CD4-positive, CD25-positive, alpha-beta regulatory T cell (primary cell): ENCODE data around the gene LY86. TPM values are rescaled to one million over a fixed set of nuclear protein-coding genes. Genes with fewer than 3 reads are reported as not detected.

Source experiments
- ATAC-seq, 2 donors: fragments of 150-1000 bp; cut with Tn5 transposase; one replicate each; pipeline ENCODE4 v1.10.0; 2021; ENCODE audit warnings: low read depth in 2 of 2, moderate number of reproducible peaks in 2 of 2, moderate library complexity in 1 of 2
- DNase-seq, 3 donors: peaks; one replicate each; pipeline versions ENCODE4 v3.0.0 to v3.0.0-alpha.2; 2012 to 2022; ENCODE audit warnings: mixed read lengths in 1 of 3
- H3K27ac ChIP-seq: one replicate; pipeline ENCODE4 v1.7.0; 2013; ENCODE audit warnings: mild to moderate bottlenecking, low read length; ENCODE audit not compliant: insufficient read depth, poor library complexity, severe bottlenecking
- H3K27me3 ChIP-seq: one replicate; pipeline ENCODE4 v1.7.0; 2013; ENCODE audit warnings: low read length; ENCODE audit not compliant: control insufficient read depth, insufficient read depth
- H3K36me3 ChIP-seq: one replicate; pipeline ENCODE4 v1.7.0; 2013; ENCODE audit warnings: mild to moderate bottlenecking, low read length, moderate library complexity; ENCODE audit not compliant: control insufficient read depth, insufficient read depth
- H3K4me1 ChIP-seq: 2 replicates; pipeline ENCODE4 v1.7.0; 2013; ENCODE audit warnings: mild to moderate bottlenecking, low read length; ENCODE audit not compliant: insufficient read depth, control insufficient read depth, poor library complexity, severe bottlenecking
- H3K4me3 ChIP-seq: one replicate; pipeline ENCODE4 v1.7.0; 2013; ENCODE audit warnings: low read depth, mild to moderate bottlenecking, low read length, moderate library complexity
- H3K9me3 ChIP-seq, 2 experiments: 1 replicate in 1 of 2; 2 replicates in 1 of 2; pipeline ENCODE4 v1.7.0; 2013; ENCODE audit warnings: low read length in 2 of 2, mild to moderate bottlenecking in 1 of 2, moderate library complexity in 1 of 2; ENCODE audit not compliant: control insufficient read depth in 2 of 2
- H3K27ac Mint-ChIP-seq, 3 donors: one replicate each; pipeline ENCODE4 v1.8.0; 2020 to 2022; ENCODE audit warnings: mild to moderate bottlenecking in 3 of 3, mixed read lengths in 3 of 3, moderate library complexity in 2 of 3
- H3K27me3 Mint-ChIP-seq: one replicate; pipeline ENCODE4 v1.8.0; 2022; ENCODE audit warnings: mild to moderate bottlenecking, mixed read lengths
- H3K36me3 Mint-ChIP-seq: one replicate; pipeline ENCODE4 v1.8.0; 2020; ENCODE audit warnings: mixed read lengths
- H3K4me1 Mint-ChIP-seq, 4 donors: one replicate each; pipeline ENCODE4 v1.8.0; 2020 to 2022; ENCODE audit warnings: mixed read lengths in 4 of 4, mild to moderate bottlenecking in 1 of 4
- H3K4me3 Mint-ChIP-seq, 4 donors: one replicate each; pipeline ENCODE4 v1.8.0; 2020 to 2022; ENCODE audit warnings: mild to moderate bottlenecking in 4 of 4, mixed read lengths in 4 of 4, moderate library complexity in 3 of 4
- H3K9me3 Mint-ChIP-seq, 7 donors: one replicate each; pipeline ENCODE4 v1.8.0; 2020 to 2022; ENCODE audit warnings: mixed read lengths in 7 of 7, mild to moderate bottlenecking in 3 of 7, moderate library complexity in 2 of 7
- polyA plus RNA-seq, 4 donors: library from polyadenylated mRNA; unstranded; fragments of 300-500 nt; fragmentation: Illumina TruSeq; gene quantifications; one replicate each; pipeline ENCODE4 v1.2.3, GENCODE V29; 2021
- total RNA-seq: library from RNA; stranded (reverse); gene quantifications from one replicate; pipeline ENCODE4 v1.2.3, GENCODE V29; 2022

The LY86 gene
- total and polyA plus RNA-seq, 5 donors from 2014 or later: 0.31 to 3.1 (median 1.4) TPM; not detected in 1

- Histone ChIP-seq H3K9me3 (no peaks in the 10 kb centered on the region), H3K27me3 (no peaks in the 10 kb centered on the region), H3K4me1 (peaks cover 60% of the 10 kb centered on the region), H3K4me3 (no peak overlapping the region), H3K36me3 (no peaks in the 10 kb centered on the region), H3K27ac (peak overlapping the region; percentile 67)
- no peak for DNase-seq
- H3K4me3 Mint-ChIP-seq: no peak overlapping the region
- peaks cover 0 to 99% (median 41%) of the 10 kb centered on the region in 4 donors for H3K4me1 Mint-ChIP-seq
- H3K27me3 Mint-ChIP-seq: peaks cover 6% of the 10 kb centered on the region
- peak overlapping the region; percentile 27 to 93 (median 89) for H3K27ac Mint-ChIP-seq
- H3K9me3 Mint-ChIP-seq: peaks cover 0 to 2% (median 0%) of the 10 kb centered on the region in 7 donors
- no peak for ATAC-seq
- no peaks in the 10 kb centered on the region for H3K36me3 Mint-ChIP-seq
Observed at GRCh38 chr6:6657085-6657819, 68.7 kb downstream of the LY86 start.

- H3K4me3 Mint-ChIP-seq: no peak overlapping the region
- Histone ChIP-seq H3K9me3 (no peaks in the 10 kb centered on the region), H3K4me3 (no peak overlapping the region), H3K27ac (peak overlapping the region; percentile 67), H3K36me3 (no peaks in the 10 kb centered on the region), H3K4me1 (peaks cover 60% of the 10 kb centered on the region), H3K27me3 (no peaks in the 10 kb centered on the region)
- peaks cover under 1% of the 10 kb centered on the region for H3K27me3 Mint-ChIP-seq
- H3K27ac Mint-ChIP-seq: peak overlapping the region in 2 of 3 donors; percentile 93 to 98
- ATAC-seq (no peak), DNase-seq (no peak)
- peaks cover 0 to 2% (median 0%) of the 10 kb centered on the region in 7 donors for H3K9me3 Mint-ChIP-seq
- peaks cover 0 to 95% (median 43%) of the 10 kb centered on the region in 4 donors for H3K4me1 Mint-ChIP-seq
- H3K36me3 Mint-ChIP-seq: no peaks in the 10 kb centered on the region
Observed at GRCh38 chr6:6657820-6658217, 69.3 kb downstream of the LY86 start.

- no peaks in the 10 kb centered on the region for H3K36me3 Mint-ChIP-seq
- no peak for ATAC-seq
- no peaks in the 10 kb centered on the region for H3K9me3 ChIP-seq
- H3K4me1 ChIP-seq: peaks cover 47% of the 10 kb centered on the region
- peaks cover 0 to 2% (median 0%) of the 10 kb centered on the region in 7 donors for H3K9me3 Mint-ChIP-seq
- H3K36me3 ChIP-seq: no peaks in the 10 kb centered on the region
- peak overlapping the region; percentile 69 for H3K27ac ChIP-seq
- peak overlapping the region in 1 of 4 donors; percentile 28 for H3K4me3 Mint-ChIP-seq
- H3K27me3 ChIP-seq: no peaks in the 10 kb centered on the region
- peaks cover 0 to 76% (median 35%) of the 10 kb centered on the region in 4 donors for H3K4me1 Mint-ChIP-seq
- peak overlapping the region; percentile 28 for H3K4me3 ChIP-seq
- peak overlapping the region; percentile 93 to 98 (median 93) for H3K27ac Mint-ChIP-seq
- no peak for DNase-seq
- H3K27me3 Mint-ChIP-seq: no peaks in the 10 kb centered on the region
Observed at GRCh38 chr6:6659600-6660327, 71.2 kb downstream of the LY86 start.

GRCh38 chr6:6660339-6661045 lies 72.0 kb downstream of the LY86 start:
- no peaks in the 10 kb centered on the region for H3K9me3 ChIP-seq
- H3K4me3 Mint-ChIP-seq: peak overlapping the region in 2 of 4 donors; percentile 31 to 40
- H3K27me3 ChIP-seq: no peaks in the 10 kb centered on the region
- H3K27ac Mint-ChIP-seq: peak overlapping the region; percentile 40 to 93 (median 86)
- H3K36me3 ChIP-seq: no peaks in the 10 kb centered on the region
- ATAC-seq (no peak), DNase-seq (no peak)
- H3K4me1 Mint-ChIP-seq: peaks cover 0 to 68% (median 28%) of the 10 kb centered on the region in 4 donors
- no peaks in the 10 kb centered on the region for H3K36me3 Mint-ChIP-seq
- no peaks in the 10 kb centered on the region for H3K27me3 Mint-ChIP-seq
- H3K27ac ChIP-seq: peak overlapping the region; percentile 69
- H3K9me3 Mint-ChIP-seq: peaks cover 0 to 2% (median 0%) of the 10 kb centered on the region in 7 donors
- H3K4me1 ChIP-seq: peaks cover 40% of the 10 kb centered on the region
- H3K4me3 ChIP-seq: no peak overlapping the region

GRCh38 chr6:6661191-6661590 lies 72.7 kb downstream of the LY86 start:
- Mint-ChIP-seq H3K4me3 (peak overlapping the region in 1 of 4 donors; percentile 39), H3K27me3 (no peaks in the 10 kb centered on the region), H3K27ac (peak overlapping the region; percentile 1 to 93 (median 86)), H3K4me1 (peaks cover 0 to 61% (median 25%) of the 10 kb centered on the region in 4 donors), H3K36me3 (no peaks in the 10 kb centered on the region), H3K9me3 (peaks cover 0 to 2% (median 0%) of the 10 kb centered on the region in 7 donors)
- H3K4me3 ChIP-seq: no peak overlapping the region
- H3K36me3 ChIP-seq: no peaks in the 10 kb centered on the region
- DNase-seq: no peak
- ATAC-seq: no peak
- no peak overlapping the region for H3K27ac ChIP-seq
- H3K9me3 ChIP-seq: no peaks in the 10 kb centered on the region
- H3K4me1 ChIP-seq: peaks cover 35% of the 10 kb centered on the region
- H3K27me3 ChIP-seq: no peaks in the 10 kb centered on the region

DNA sequence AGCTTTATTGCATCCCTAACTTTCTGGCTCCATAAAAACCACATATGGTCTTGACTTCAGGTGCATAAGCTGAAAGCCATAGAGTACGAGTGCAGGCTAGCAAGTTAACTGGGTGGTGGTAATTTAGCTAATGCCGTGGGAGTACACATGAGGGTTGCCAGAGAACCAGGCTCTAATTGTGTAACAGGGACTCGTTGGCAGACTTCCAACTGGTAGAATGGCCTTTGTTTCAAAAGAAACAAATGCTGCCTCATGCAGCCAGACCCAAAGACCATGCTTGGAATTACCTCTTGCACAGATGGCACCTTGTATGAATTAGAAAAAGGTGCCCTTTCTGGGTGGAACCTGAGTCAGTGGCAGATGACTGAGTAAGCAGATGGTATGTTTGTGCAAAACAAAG lies 73.2 kb downstream of the LY86 start:
- no peak overlapping the region for H3K4me3 Mint-ChIP-seq
- no peaks in the 10 kb centered on the region for H3K36me3 Mint-ChIP-seq
- ATAC-seq: no peak
- Histone ChIP-seq H3K9me3 (no peaks in the 10 kb centered on the region), H3K4me3 (no peak overlapping the region), H3K4me1 (peaks cover 30% of the 10 kb centered on the region), H3K36me3 (no peaks in the 10 kb centered on the region), H3K27me3 (no peaks in the 10 kb centered on the region), H3K27ac (no peak overlapping the region)
- H3K4me1 Mint-ChIP-seq: peaks cover 0 to 57% (median 23%) of the 10 kb centered on the region in 4 donors
- H3K27me3 Mint-ChIP-seq: no peaks in the 10 kb centered on the region
- no peak for DNase-seq
- peaks cover 0 to 2% (median 0%) of the 10 kb centered on the region in 7 donors for H3K9me3 Mint-ChIP-seq
- peak overlapping the region in 2 of 3 donors; percentile 73 to 93 for H3K27ac Mint-ChIP-seq

DNA sequence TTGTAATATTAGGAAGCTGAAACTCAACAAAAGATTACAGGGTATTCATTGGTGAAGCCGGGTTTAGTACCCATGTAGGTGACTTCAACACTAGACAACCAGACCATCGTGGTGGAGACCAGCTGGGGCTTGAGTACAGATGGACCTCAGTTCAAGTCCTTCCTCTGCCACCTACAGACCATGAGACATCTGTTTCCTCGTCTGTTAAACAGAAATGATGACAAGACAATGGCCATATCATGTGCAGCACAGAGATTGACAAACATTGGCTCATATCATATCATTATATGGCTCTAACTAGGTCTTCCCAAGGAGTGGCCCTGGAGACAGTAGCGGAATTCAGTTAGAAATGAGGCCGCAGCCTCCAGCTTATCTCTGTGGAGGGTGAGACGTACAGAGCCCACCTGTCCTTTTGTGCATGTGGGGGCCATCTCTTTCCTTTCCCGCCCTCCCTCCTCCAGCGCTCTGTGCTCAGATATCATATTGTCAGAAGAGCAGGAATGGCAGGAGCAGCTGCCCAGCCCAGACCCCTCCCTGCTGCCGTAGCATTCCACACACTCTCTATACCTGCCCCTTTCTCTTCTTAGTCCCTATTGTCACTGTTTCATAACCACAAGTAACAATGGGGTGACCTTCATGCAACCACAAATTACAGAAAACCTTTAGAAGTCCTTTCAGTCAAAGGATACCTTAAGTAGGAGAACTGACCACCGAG lies 75.1 kb downstream of the LY86 start:
- Histone ChIP-seq H3K4me1 (peaks cover 16% of the 10 kb centered on the region), H3K36me3 (no peaks in the 10 kb centered on the region), H3K27ac (no peak overlapping the region), H3K27me3 (no peaks in the 10 kb centered on the region), H3K4me3 (no peak overlapping the region), H3K9me3 (no peaks in the 10 kb centered on the region)
- no peaks in the 10 kb centered on the region for H3K27me3 Mint-ChIP-seq
- no peaks in the 10 kb centered on the region for H3K36me3 Mint-ChIP-seq
- DNase-seq (no peak), ATAC-seq (no peak)
- H3K4me1 Mint-ChIP-seq: peaks cover 0 to 39% (median 16%) of the 10 kb centered on the region in 4 donors
- H3K4me3 Mint-ChIP-seq: no peak overlapping the region
- peaks cover 0 to 1% (median 0%) of the 10 kb centered on the region in 7 donors for H3K9me3 Mint-ChIP-seq
- H3K27ac Mint-ChIP-seq: peak overlapping the region in 1 of 3 donors; percentile 43
